HCT116 (cell line): ENCODE results near the gene TOX3. TPM values are rescaled to one million over a fixed set of nuclear protein-coding genes. Genes with fewer than 3 reads are reported as not detected.

Experiments
- ATAC-seq: fragments of 200-7000 bp; cut with Tn5 transposase; 2 replicates; pipeline ENCODE4 v1.9.1; 2020; ENCODE audit warnings: mild to moderate bottlenecking, moderate library complexity
- BruUV-seq: library from RNA; stranded (reverse); fragments of 400-500 nt; replicated peaks from 2 replicates; lab custom pipeline; 2021; lab: Mats Ljungman, UMichigan
- CTCF ChIA-PET: fragments of 300-600 bp; sonication (Branson Sonifier 250); formaldehyde crosslinking; loops from one replicate; lab custom pipeline; 2021; ENCODE audit warnings: antibody characterized with exemption; lab: Charles Lee
- POLR2A ChIA-PET: fragments of 300-600, 350-600 bp; sonication (Branson Sonifier 250); formaldehyde crosslinking; loops from one replicate; lab custom pipeline; 2021; ENCODE audit warnings: antibody characterized with exemption; lab: Charles Lee
- RAD21 ChIA-PET, 2 experiments: fragments of 300-600 bp; sonication (Branson Sonifier 250); formaldehyde crosslinking; loops; one replicate each; lab custom pipeline; 2023; ENCODE audit warnings: low total read pairs in 2 of 2; ENCODE audit not compliant: uncharacterized antibody in 2 of 2, unreplicated experiment in 2 of 2, low non-redundant PET in 1 of 2; lab: Charles Lee
- DNase-seq: peaks from one replicate; pipeline ENCODE4 v3.0.0-alpha.2; 2010; ENCODE audit warnings: low read depth, low spot score
- H2AFZ ChIP-seq: fragments of 200-600 bp; shearing (Covaris generic), sonication (generic); 2 replicates; pipeline ENCODE4 v1.6.1; 2017; ENCODE audit warnings: low read depth, mixed run types, mixed read lengths, antibody characterized with exemption, low read length; ENCODE audit not compliant: poor library complexity, severe bottlenecking
- H3K27ac ChIP-seq: 2 replicates; pipeline ENCODE4 v1.5.1; 2012; ENCODE audit warnings: low read depth, low read length
- H3K27me3 ChIP-seq: fragments of 200-600 bp; sonication (generic); 2 replicates; pipeline ENCODE4 v1.6.1; 2016; ENCODE audit warnings: mixed run types, low read length, mixed read lengths; ENCODE audit not compliant: insufficient read depth
- H3K36me3 ChIP-seq, 2 experiments: fragments of 200-500 bp in 1 of 2; fragments of 200-600 bp in 1 of 2; sonication (Bioruptor generic) in 1 of 2; sonication (generic) in 1 of 2; 2 replicates each; pipeline versions ENCODE4 v1.5.1 to v1.6.1; 2014 to 2016; ENCODE audit warnings: low read length in 2 of 2, inconsistent platforms in 1 of 2, mixed read lengths in 1 of 2, mixed run types in 1 of 2; ENCODE audit not compliant: insufficient read depth in 2 of 2, control insufficient read depth in 1 of 2
- H3K4me1 ChIP-seq, 2 experiments: fragments of 200-600 bp in 1 of 2; sonication (generic) in 1 of 2; 2 replicates each; pipeline versions ENCODE4 v1.5.1 to v1.6.1; 2012 to 2017; ENCODE audit warnings: low read length in 2 of 2, inconsistent platforms in 1 of 2, mild to moderate bottlenecking in 1 of 2, mixed read lengths in 1 of 2, mixed run types in 1 of 2, moderate library complexity in 1 of 2; ENCODE audit not compliant: insufficient read depth in 2 of 2, control insufficient read depth in 1 of 2
- H3K4me2 ChIP-seq: fragments of 200-600 bp; sonication (generic); 2 replicates; pipeline ENCODE4 v1.6.1; 2017; ENCODE audit warnings: mixed run types, low read length, mixed read lengths
- H3K4me3 ChIP-seq, 2 experiments: fragments of 200-600 bp in 1 of 2; sonication (generic) in 1 of 2; replicated peaks in 1 of 2; 2 replicates each; pipeline ENCODE4 v1.5.1; 2011 to 2016; ENCODE audit warnings: low read length in 2 of 2, control low read depth in 1 of 2, low read depth in 1 of 2, mild to moderate bottlenecking in 1 of 2, mixed read lengths in 1 of 2, mixed run types in 1 of 2
- H3K79me2 ChIP-seq: fragments of 200-600 bp; sonication (generic); 2 replicates; pipeline ENCODE4 v1.6.1; 2017; ENCODE audit warnings: mild to moderate bottlenecking, mixed run types, low read length, moderate library complexity, mixed read lengths; ENCODE audit not compliant: insufficient read depth
- H3K9ac ChIP-seq: fragments of 200-600 bp; sonication (generic); 2 replicates; pipeline ENCODE4 v1.6.1; 2016; ENCODE audit warnings: low read length, mixed read lengths
- H3K9me2 ChIP-seq: fragments of 200-600 bp; sonication (generic), shearing (Covaris generic); 2 replicates; pipeline ENCODE4 v1.6.1; 2017; ENCODE audit warnings: mixed run types, mild to moderate bottlenecking, moderate library complexity; ENCODE audit not compliant: insufficient read depth
- H3K9me3 ChIP-seq, 2 experiments: fragments of 200-500 bp in 1 of 2; fragments of 200-600 bp in 1 of 2; sonication (Bioruptor generic) in 1 of 2; sonication (generic) in 1 of 2; 2 replicates each; pipeline ENCODE4 v1.6.1; 2014 to 2017; ENCODE audit warnings: low read length in 2 of 2, mixed read lengths in 2 of 2, inconsistent platforms in 1 of 2, low read depth in 1 of 2, mild to moderate bottlenecking in 1 of 2, mixed run types in 1 of 2, moderate library complexity in 1 of 2; ENCODE audit not compliant: control insufficient read depth in 1 of 2, insufficient read depth in 1 of 2
- H4K20me1 ChIP-seq: fragments of 200-600 bp; sonication (generic), shearing (Covaris generic); 2 replicates; pipeline ENCODE4 v1.6.1; 2017; ENCODE audit warnings: mixed run types, mild to moderate bottlenecking, moderate library complexity; ENCODE audit not compliant: insufficient read depth
- ATF3 ChIP-seq: IDR thresholded peaks from 2 replicates; pipeline ENCODE4 v1.6.1; 2012
- CEBPB ChIP-seq: IDR thresholded peaks from 2 replicates; pipeline ENCODE4 v1.6.1; 2012; ENCODE audit warnings: low read depth
- ELF1 ChIP-seq: IDR thresholded peaks from 2 replicates; pipeline ENCODE4 v1.6.1; 2012; ENCODE audit warnings: low read depth, borderline replicate concordance
- EZH2 ChIP-seq: fragments of 200-600 bp; sonication (generic); IDR thresholded peaks from 2 replicates; pipeline ENCODE4 v1.6.1; 2017; ENCODE audit warnings: antibody characterized with exemption, mixed run types
- JUND ChIP-seq: IDR thresholded peaks from 2 replicates; pipeline ENCODE4 v1.6.1; 2012
- MAX ChIP-seq: IDR thresholded peaks from 2 replicates; pipeline ENCODE4 v1.6.1; 2012
- POLR2A ChIP-seq: IDR thresholded peaks from 2 replicates; pipeline ENCODE4 v1.7.0; 2011; ENCODE audit warnings: borderline replicate concordance; ENCODE audit not compliant: insufficient read depth, insufficient read length; ENCODE audit errors: extremely low read depth
- POLR2AphosphoS5 ChIP-seq: IDR thresholded peaks from 2 replicates; pipeline ENCODE4 v1.6.1; 2011; ENCODE audit warnings: mild to moderate bottlenecking, low read depth, low read length, moderate library complexity
- REST ChIP-seq: IDR thresholded peaks from 2 replicates; pipeline ENCODE4 v1.6.1; 2012; ENCODE audit warnings: low read depth
- SP1 ChIP-seq: IDR thresholded peaks from 2 replicates; pipeline ENCODE4 v1.6.1; 2012; ENCODE audit warnings: low read depth
- YY1 ChIP-seq: IDR thresholded peaks from 2 replicates; pipeline ENCODE4 v1.6.1; 2011; ENCODE audit warnings: low read length, low read depth, moderate library complexity, mild to moderate bottlenecking; ENCODE audit not compliant: insufficient replicate concordance; ENCODE audit errors: extremely low read depth
- ZFX ChIP-seq: fragments of 450-650 bp; IDR thresholded peaks from 2 replicates; pipeline ENCODE4 v1.6.1; 2017
- intact Hi-C: fragments of 100-400 bp; cut with micrococcal nuclease; formaldehyde crosslinking; loops from 2 replicates; pipeline ENCODE4 v1.10.0; 2022
- total RNA-seq: library from RNA; stranded (reverse); gene quantifications from one replicate; pipeline ENCODE4 v1.2.1, GENCODE V29; 2021; ENCODE audit not compliant: unreplicated experiment

TOX3 gene
- total RNA-seq, 1 experiment from 2014 or later = not detected

GRCh38 chr16:52489894-52490293, 57.0 kb downstream of the TOX3 start:
- H3K36me3 ChIP-seq = no peaks in the 10 kb centered on the region
- no peaks in the 10 kb centered on the region for H3K27me3 ChIP-seq
- H4K20me1 ChIP-seq = no peaks in the 10 kb centered on the region
- no peaks in the 10 kb centered on the region for H3K79me2 ChIP-seq
- no peaks in the 10 kb centered on the region for H3K4me1 ChIP-seq
- H3K9me2 ChIP-seq = no peaks in the 10 kb centered on the region
- ChIA-PET CTCF (no interaction called here), POLR2A (no interaction called here), RAD21 (no interaction called here)
- H3K9me3 ChIP-seq = peaks cover 4 to 20% of the 10 kb centered on the region in 2 experiments; a peak in 1 of 4 replicates
- no peak overlapping the region for H3K27ac ChIP-seq
- no peak overlapping the region for H2AFZ ChIP-seq
- intact Hi-C loops = no loop called here
- TF ChIP-seq ATF3 (no peak), MAX (no peak), POLR2AphosphoS5 (no peak), POLR2A (no peak), JUND (no peak)
- no peak for DNase-seq
- no peak overlapping the region for H3K9ac ChIP-seq
- H3K4me3 ChIP-seq = no peak overlapping the region
- no TSS peak for BruUV-seq
- ATAC-seq = no peak
- no peak overlapping the region for H3K4me2 ChIP-seq

- no peak overlapping the region for H3K4me2 ChIP-seq
- DNase-seq = no peak
- H4K20me1 ChIP-seq = no peaks in the 10 kb centered on the region
- H3K79me2 ChIP-seq = no peaks in the 10 kb centered on the region
- CTCF ChIA-PET = no interaction called here
- intact Hi-C loops = no loop called here
- no peak overlapping the region for H3K9ac ChIP-seq
- no peak for TF ChIP-seq YY1
- no peak for TF ChIP-seq ZFX
- no peak for TF ChIP-seq SP1
- no peak for TF ChIP-seq ELF1
- no peak for TF ChIP-seq REST
- no peak for TF ChIP-seq EZH2
- no peak for TF ChIP-seq CEBPB
- no peak for TF ChIP-seq MAX
- no peak overlapping the region for H2AFZ ChIP-seq
- no peaks in the 10 kb centered on the region for H3K4me1 ChIP-seq
- no peak overlapping the region for H3K4me3 ChIP-seq
- H3K9me2 ChIP-seq = no peaks in the 10 kb centered on the region
- peaks cover 4 to 15% of the 10 kb centered on the region in 2 experiments; a peak in 1 of 4 replicates for H3K9me3 ChIP-seq
- H3K27ac ChIP-seq = no peak overlapping the region
- no peaks in the 10 kb centered on the region for H3K27me3 ChIP-seq
- H3K36me3 ChIP-seq = no peaks in the 10 kb centered on the region
- no peak for ATAC-seq
- POLR2A ChIA-PET = no interaction called here
- RAD21 ChIA-PET = no interaction called here
- BruUV-seq = no TSS peak
These were observed 58.1 kb downstream of the TOX3 start for GRCh38 chr16:52488837-52489289.
